K562 (cell line): Measurements from ENCODE around the gene RGS19. TPM values are rescaled to one million over a fixed set of nuclear protein-coding genes. Genes with fewer than 3 reads are reported as not detected.

Experiments used
- ATAC-seq: fragments of 200-7000 bp; cut with Tn5 transposase; 3 replicates; pipeline ENCODE4 v1.9.1; 2020; ENCODE audit warnings: moderate library complexity
- BruUV-seq: library from RNA; stranded (reverse); fragments of 400-500 nt; replicated peaks from 2 replicates; lab custom pipeline; 2021; lab: Mats Ljungman, UMichigan
- CTCF ChIA-PET: fragments of 300-600 bp; formaldehyde crosslinking; extraction: SDS; loops from one replicate; lab custom pipeline; 2021; ENCODE audit warnings: low intra/inter-chr PET ratio; lab: Yijun Ruan, JAX
- POLR2A ChIA-PET: fragments of 300-600, 350-650 bp; sonication (Branson Sonifier 250); formaldehyde crosslinking; extraction: SDS; loops from one replicate; lab custom pipeline; 2021; ENCODE audit warnings: antibody characterized with exemption, inconsistent platforms; lab: Yijun Ruan, JAX
- DNase-seq, 4 experiments: peaks; one replicate each; pipeline versions ENCODE4 v3.0.0 to v3.0.0-alpha.2; 2011 to 2018; ENCODE audit warnings: low spot score in 3 of 4, mixed read lengths in 3 of 4; ENCODE audit errors: extremely low read depth in 1 of 4
- FAIRE-seq: peaks from 2 replicates; lab custom pipeline; 2011; peaks lifted over from hg19 to GRCh38; lab: Jason Lieb, UNC
- H2AFZ ChIP-seq: 2 replicates; pipeline ENCODE4 v1.6.0; 2011; ENCODE audit warnings: low read depth, low read length, control low read depth, inconsistent platforms
- H3K27ac ChIP-seq: fragments of 200-600 bp; 3 replicates; pipeline ENCODE4 v1.8.0; 2011; ENCODE audit warnings: low read depth, mild to moderate bottlenecking, control low read depth, inconsistent platforms, low read length, moderate library complexity, mixed read lengths; ENCODE audit errors: extremely low read depth
- H3K27me3 ChIP-seq, 2 experiments: fragments of 300-600 bp in 1 of 2; 2 replicates in 1 of 2; 3 replicates in 1 of 2; pipeline versions ENCODE4 v1.6.0 to v1.8.0; 2011; ENCODE audit warnings: inconsistent platforms in 2 of 2, low read length in 2 of 2, mild to moderate bottlenecking in 1 of 2, mixed read lengths in 1 of 2, moderate library complexity in 1 of 2; ENCODE audit not compliant: control insufficient read depth in 2 of 2, insufficient read depth in 2 of 2
- H3K36me3 ChIP-seq: fragments of 300-600 bp; 3 replicates; pipeline ENCODE4 v1.8.0; 2011; ENCODE audit warnings: mild to moderate bottlenecking, low read length, inconsistent platforms; ENCODE audit not compliant: control insufficient read depth, insufficient read depth
- H3K4me1 ChIP-seq, 2 experiments: fragments of 200-600 bp in 1 of 2; replicated peaks in 1 of 2; 2 replicates in 1 of 2; 3 replicates in 1 of 2; pipeline versions ENCODE4 v1.5.1 to v1.8.0; 2011; ENCODE audit warnings: inconsistent platforms in 2 of 2, low read length in 2 of 2, mild to moderate bottlenecking in 1 of 2, mixed read lengths in 1 of 2, moderate library complexity in 1 of 2; ENCODE audit not compliant: control insufficient read depth in 2 of 2, insufficient read depth in 2 of 2
- H3K4me2 ChIP-seq: 2 replicates; pipeline ENCODE4 v1.6.1; 2011; ENCODE audit warnings: low read length, control low read depth, inconsistent platforms, mixed read lengths; ENCODE audit not compliant: insufficient read depth
- H3K4me3 ChIP-seq: fragments of 200-600 bp; sonication (generic), shearing (Covaris generic); 2 replicates; pipeline ENCODE4 v1.5.1; 2016; ENCODE audit warnings: control low read depth, inconsistent platforms
- H3K79me2 ChIP-seq: fragments of 200-600 bp; 3 replicates; pipeline ENCODE4 v1.8.0; 2011; ENCODE audit warnings: low read length, inconsistent platforms; ENCODE audit not compliant: control insufficient read depth, insufficient read depth
- H3K9ac ChIP-seq, 2 experiments: 2 replicates each; pipeline versions ENCODE4 v1.6.0 to v1.6.1; 2011; ENCODE audit warnings: low read depth in 2 of 2, low read length in 2 of 2, control low read depth in 1 of 2, inconsistent platforms in 1 of 2, mild to moderate bottlenecking in 1 of 2, mixed read lengths in 1 of 2; ENCODE audit not compliant: insufficient read depth in 1 of 2
- H3K9me1 ChIP-seq: one replicate; pipeline ENCODE4 v1.6.0; 2011; ENCODE audit warnings: inconsistent platforms, mild to moderate bottlenecking, low read length, moderate library complexity; ENCODE audit not compliant: control insufficient read depth, insufficient read depth
- H3K9me3 ChIP-seq: replicated peaks from 2 replicates; pipeline ENCODE4 v1.5.1; 2011; ENCODE audit warnings: low read depth, low read length, inconsistent platforms; ENCODE audit not compliant: control insufficient read depth, insufficient read depth
- H4K20me1 ChIP-seq: replicated peaks from 2 replicates; pipeline ENCODE4 v1.6.1; 2011; ENCODE audit warnings: low read length, inconsistent platforms, mixed read lengths; ENCODE audit not compliant: control insufficient read depth, insufficient read depth
- ARID2 ChIP-seq: fragments of 450-650 bp; IDR thresholded peaks from 2 replicates; pipeline ENCODE4 v1.6.1; 2017; ENCODE audit warnings: antibody characterized with exemption, mild to moderate bottlenecking
- CXXC5 ChIP-seq: fragments of 250-450 bp; sonication (Bioruptor Pico); IDR thresholded peaks from 2 replicates; pipeline ENCODE4 v1.8.0; 2022; ENCODE audit warnings: inconsistent platforms, mild to moderate bottlenecking, moderate library complexity
- EWSR1 ChIP-seq: fragments of 450-650 bp; IDR thresholded peaks from 2 replicates; pipeline ENCODE4 v1.6.1; 2018; ENCODE audit warnings: borderline replicate concordance, mild to moderate bottlenecking, low read depth, moderate library complexity; ENCODE audit not compliant: partially characterized antibody
- FIP1L1 ChIP-seq: fragments of 200-400 bp; formaldehyde crosslinking; IDR thresholded peaks from 2 replicates; pipeline ENCODE4 v1.6.1; 2018; ENCODE audit warnings: mild to moderate bottlenecking, low read depth, low read length; ENCODE audit not compliant: poor library complexity, severe bottlenecking
- POLR2G ChIP-seq: fragments of 200-400 bp; formaldehyde crosslinking; IDR thresholded peaks from 2 replicates; pipeline ENCODE4 v1.6.1; 2017; ENCODE audit warnings: low read depth, mild to moderate bottlenecking, antibody characterized with exemption, low read length, moderate library complexity
- RAD21 ChIP-seq, 2 experiments: fragments of 250-450 bp in 1 of 2; fragments of 450-650 bp in 1 of 2; sonication (Bioruptor Pico) in 1 of 2; formaldehyde crosslinking in 1 of 2; IDR thresholded peaks in 1 of 2; conservative IDR thresholded peaks in 1 of 2; 2 replicates each; pipeline versions ENCODE4 v1.4.0 to v1.8.0; 2020 to 2022; ENCODE audit warnings: mild to moderate bottlenecking in 2 of 2, moderate library complexity in 1 of 2
- RB1 ChIP-seq: fragments of 450-650 bp; IDR thresholded peaks from 2 replicates; pipeline ENCODE4 v1.6.1; 2017; ENCODE audit warnings: low read depth, mild to moderate bottlenecking
- RBM22 ChIP-seq: fragments of 200-400 bp; formaldehyde crosslinking; IDR thresholded peaks from 2 replicates; pipeline ENCODE4 v1.6.1; 2018; ENCODE audit warnings: low read length, low read depth; ENCODE audit not compliant: poor library complexity, severe bottlenecking
- STAG1 ChIP-seq: sonication (generic); formaldehyde crosslinking; IDR thresholded peaks from 2 replicates; pipeline ENCODE4 v1.5.0; 2020; ENCODE audit warnings: missing genetic modification reagents, borderline replicate concordance
- ZBTB7A ChIP-seq: IDR thresholded peaks from 2 replicates; pipeline ENCODE4 v1.6.1; 2011; ENCODE audit warnings: low read depth, mild to moderate bottlenecking, low read length, moderate library complexity, borderline replicate concordance; ENCODE audit not compliant: control insufficient read depth
- ZNF311 ChIP-seq: fragments of 250-450 bp; sonication (Bioruptor Pico); IDR thresholded peaks from 2 replicates; pipeline ENCODE4 v1.4.0; 2020; ENCODE audit warnings: mild to moderate bottlenecking, moderate library complexity
- WGBS: fragments of 100-300 bp; shearing (Covaris generic); methylation state at CpG from one replicate; pipeline ENCODE4 v1.1.6; 2016; ENCODE audit warnings: low coverage, mixed read lengths; ENCODE audit not compliant: insufficient coverage; ENCODE audit errors: missing lambda C conversion rate; 5-methylcytosine and 5-hydroxymethylcytosine counted together
- in situ Hi-C: fragments of 300-500 bp; cut with MboI; formaldehyde crosslinking; loops from 4 replicates; pipeline ENCODE4 v1.15.0; 2018; ENCODE audit warnings: inconsistent platforms, mixed read lengths
- intact Hi-C: fragments of 100-400 bp; cut with micrococcal nuclease; formaldehyde crosslinking; loops from 2 replicates; pipeline ENCODE4 v1.14.2; 2022
- polyA plus RNA-seq, 8 experiments: library from polyadenylated mRNA; depleted of rRNA in 4 of 8; stranded (reverse) in 5 of 8; unstranded in 3 of 8; fragments of >200 nt; fragmentation: Nextera tagmentation in 2 of 8; fragmentation: Illumina TruSeq in 1 of 8; extraction: Ambion mirVana in 2 of 8; extraction: Trizol in 1 of 8; gene quantifications; 2 replicates each; pipeline versions ENCODE4 v1.2.1 to v1.2.3, GENCODE V29; 2011 to 2014; ENCODE audit warnings: inconsistent platforms in 1 of 8, missing spikeins in 1 of 8
- total RNA-seq, 7 experiments: library from RNA; depleted of rRNA in 6 of 7; stranded (reverse); fragments of >200 nt in 6 of 7; fragmentation: Illumina TruSeq in 2 of 7; extraction: Trizol in 2 of 7; gene quantifications; 2 replicates each; pipeline versions ENCODE4 v1.2.1 to v1.2.3, GENCODE V29; 2011 to 2021; ENCODE audit warnings: low replicate concordance in 1 of 7
- TF ChIP-seq, protein P1 (sequence below): fragments of 450-650 bp; formaldehyde crosslinking; IDR thresholded peaks from 2 replicates; pipeline ENCODE4 v1.4.0; 2020; ENCODE audit warnings: mild to moderate bottlenecking, moderate library complexity
- TF ChIP-seq, protein P2 (sequence below): sonication (generic); formaldehyde crosslinking; IDR thresholded peaks from 2 replicates; pipeline ENCODE4 v1.8.0; 2022; ENCODE audit warnings: mild to moderate bottlenecking, low read depth, missing genetic modification reagents
- TF ChIP-seq, protein P3 (sequence below): IDR thresholded peaks from 2 replicates; pipeline ENCODE4 v1.6.1; 2011; ENCODE audit warnings: borderline replicate concordance, low read depth, mild to moderate bottlenecking, moderate library complexity, low read length; ENCODE audit not compliant: insufficient read depth, poor library complexity, severe bottlenecking

The RGS19 gene
- total and polyA plus RNA-seq, 9 of the 15 experiments (the other 6 are each of a cell fraction or from before 2014, with no cell fraction given) = 0.41 to 23.7 (median 14.6) TPM

DNA sequence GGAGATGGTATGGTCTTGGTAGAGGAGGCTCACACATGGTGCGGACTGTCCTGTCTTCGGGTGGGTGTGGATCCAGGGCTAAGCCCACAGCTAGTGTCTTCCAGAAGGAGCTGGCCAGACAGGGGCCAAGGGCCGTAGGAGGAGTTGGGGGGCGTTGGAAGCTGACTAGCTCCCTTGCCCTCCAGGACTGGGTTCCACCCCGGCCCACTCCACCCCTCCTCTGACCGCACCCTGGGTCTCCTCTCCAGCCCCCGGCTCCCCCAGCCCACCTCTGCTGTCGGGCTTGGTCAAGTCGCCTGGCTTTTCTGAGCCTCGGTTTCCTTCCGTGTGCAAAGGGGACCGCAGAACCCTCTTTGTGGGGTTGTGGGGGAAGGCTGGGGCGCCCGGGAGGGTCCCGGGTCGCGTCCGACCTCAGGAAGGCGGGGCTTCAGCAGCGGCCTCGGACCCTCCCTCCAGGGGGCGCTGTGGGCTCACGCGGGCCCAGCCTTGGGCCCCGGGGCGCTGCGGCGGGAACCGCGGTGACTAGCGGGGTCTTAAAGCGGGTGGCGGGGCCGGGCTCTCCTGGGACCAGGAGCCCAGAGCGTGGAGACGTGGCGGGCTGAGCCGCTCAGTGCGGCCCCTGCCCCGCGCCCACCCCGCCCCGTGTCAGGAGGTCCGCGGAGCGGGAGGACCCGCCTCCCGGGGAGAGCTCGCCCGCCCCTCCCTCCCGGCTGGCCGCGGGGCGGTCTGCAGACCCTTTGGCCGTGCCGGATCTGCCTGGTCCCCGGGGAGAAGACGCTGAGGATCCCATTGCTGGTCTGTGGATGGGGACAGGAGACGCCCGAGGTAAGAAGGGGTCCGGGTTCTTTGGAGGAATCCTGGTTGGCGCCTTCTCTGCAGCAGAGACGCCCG, 22.7 kb upstream of the RGS19 start:
- peak; percentile 96 for ATAC-seq
- intact Hi-C loops (no loop called here), in situ Hi-C loops (no loop called here)
- Histone ChIP-seq H3K27ac (no peak overlapping the region), H3K4me1 (peaks cover 0 to 43% of the 10 kb centered on the region in 2 experiments; a peak in 3 of 5 replicates), H3K9me1 (peaks cover 2% of the 10 kb centered on the region), H3K27me3 (peaks cover 50 to 85% of the 10 kb centered on the region in 2 experiments), H3K9me3 (no peaks in the 10 kb centered on the region), H4K20me1 (peaks cover 13% of the 10 kb centered on the region), H3K9ac (peak overlapping the region in 1 of 2 experiments; percentile 86; a peak in 2 of 4 replicates), H3K79me2 (no peaks in the 10 kb centered on the region), H3K4me2 (peak overlapping the region; percentile 58), H3K36me3 (no peaks in the 10 kb centered on the region), H3K4me3 (peak overlapping the region; percentile 46), H2AFZ (peak overlapping the region; percentile 79; the same call in 1 of the 2 replicates)
- FAIRE-seq = no peak
- BruUV-seq = no TSS peak
- POLR2A ChIA-PET = interaction anchor here (0.5 kb wide), 1 partner anchor 13 kb away, joined by 3 read pairs; no protein-coding TSS in a partner anchor
- peak; percentile 73 to 95 (median 93) for DNase-seq
- CTCF ChIA-PET = interaction anchor here (1.3 kb wide), 1 partner anchor 19 kb away, joined by 5 read pairs; no protein-coding TSS in a partner anchor
- WGBS = 6% methylated on average over 12 of the region's 64 CpGs
- TF ChIP-seq CXXC5 (CRISPR knock-in tag) (peak; percentile 74), EWSR1 (no peak), ZNF311 (no peak), RAD21 (CRISPR knock-in tag; conservative IDR thresholded peaks at IDR 0.05 in 1 of 2, IDR thresholded peaks at IDR 0.05 in 1 of 2) (peak; percentile 40 to 59), RB1 (peak; percentile 88), ZBTB7A (peak; percentile 99), POLR2G (0 out of 2 replicates have a peak, but pooled peaks have one; percentile 18), RBM22 (peak; percentile 33), FIP1L1 (peak; percentile 47), STAG1 (CRISPR knock-in tag) (peak; percentile 10; the same call in 1 of the 2 replicates), ARID2 (0 out of 2 replicates have a peak, but pooled peaks have one; percentile 41)
- TF ChIP-seq, protein P1, sequence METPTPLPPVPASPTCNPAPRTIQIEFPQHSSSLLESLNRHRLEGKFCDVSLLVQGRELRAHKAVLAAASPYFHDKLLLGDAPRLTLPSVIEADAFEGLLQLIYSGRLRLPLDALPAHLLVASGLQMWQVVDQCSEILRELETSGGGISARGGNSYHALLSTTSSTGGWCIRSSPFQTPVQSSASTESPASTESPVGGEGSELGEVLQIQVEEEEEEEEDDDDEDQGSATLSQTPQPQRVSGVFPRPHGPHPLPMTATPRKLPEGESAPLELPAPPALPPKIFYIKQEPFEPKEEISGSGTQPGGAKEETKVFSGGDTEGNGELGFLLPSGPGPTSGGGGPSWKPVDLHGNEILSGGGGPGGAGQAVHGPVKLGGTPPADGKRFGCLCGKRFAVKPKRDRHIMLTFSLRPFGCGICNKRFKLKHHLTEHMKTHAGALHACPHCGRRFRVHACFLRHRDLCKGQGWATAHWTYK (CRISPR knock-in tag) = no peak
- TF ChIP-seq, protein P2, sequence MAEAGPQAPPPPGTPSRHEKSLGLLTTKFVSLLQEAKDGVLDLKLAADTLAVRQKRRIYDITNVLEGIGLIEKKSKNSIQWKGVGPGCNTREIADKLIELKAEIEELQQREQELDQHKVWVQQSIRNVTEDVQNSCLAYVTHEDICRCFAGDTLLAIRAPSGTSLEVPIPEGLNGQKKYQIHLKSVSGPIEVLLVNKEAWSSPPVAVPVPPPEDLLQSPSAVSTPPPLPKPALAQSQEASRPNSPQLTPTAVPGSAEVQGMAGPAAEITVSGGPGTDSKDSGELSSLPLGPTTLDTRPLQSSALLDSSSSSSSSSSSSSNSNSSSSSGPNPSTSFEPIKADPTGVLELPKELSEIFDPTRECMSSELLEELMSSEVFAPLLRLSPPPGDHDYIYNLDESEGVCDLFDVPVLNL = no peak
- TF ChIP-seq, protein P3, sequence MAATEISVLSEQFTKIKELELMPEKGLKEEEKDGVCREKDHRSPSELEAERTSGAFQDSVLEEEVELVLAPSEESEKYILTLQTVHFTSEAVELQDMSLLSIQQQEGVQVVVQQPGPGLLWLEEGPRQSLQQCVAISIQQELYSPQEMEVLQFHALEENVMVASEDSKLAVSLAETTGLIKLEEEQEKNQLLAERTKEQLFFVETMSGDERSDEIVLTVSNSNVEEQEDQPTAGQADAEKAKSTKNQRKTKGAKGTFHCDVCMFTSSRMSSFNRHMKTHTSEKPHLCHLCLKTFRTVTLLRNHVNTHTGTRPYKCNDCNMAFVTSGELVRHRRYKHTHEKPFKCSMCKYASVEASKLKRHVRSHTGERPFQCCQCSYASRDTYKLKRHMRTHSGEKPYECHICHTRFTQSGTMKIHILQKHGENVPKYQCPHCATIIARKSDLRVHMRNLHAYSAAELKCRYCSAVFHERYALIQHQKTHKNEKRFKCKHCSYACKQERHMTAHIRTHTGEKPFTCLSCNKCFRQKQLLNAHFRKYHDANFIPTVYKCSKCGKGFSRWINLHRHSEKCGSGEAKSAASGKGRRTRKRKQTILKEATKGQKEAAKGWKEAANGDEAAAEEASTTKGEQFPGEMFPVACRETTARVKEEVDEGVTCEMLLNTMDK = peak; percentile 86
